H1 (cell line): Measurements from ENCODE around the gene NOP16. TPM values are rescaled to one million over a fixed set of nuclear protein-coding genes. Genes with fewer than 3 reads are reported as not detected.

Experiments used
- CTCF ChIA-PET: fragments of 300-600 bp; sonication (Branson Sonifier 250); formaldehyde crosslinking; loops from one replicate; lab custom pipeline; 2021; ENCODE audit not compliant: partially characterized antibody; lab: Charles Lee
- POLR2A ChIA-PET: fragments of 300-600 bp; sonication (Branson Sonifier 250); formaldehyde crosslinking; loops from one replicate; lab custom pipeline; 2021; ENCODE audit warnings: inconsistent platforms; ENCODE audit not compliant: partially characterized antibody; lab: Charles Lee
- DNase-seq, 2 experiments: peaks; one replicate each; pipeline versions ENCODE4 v3.0.0 to v3.0.0-alpha.2; 2010 to 2022; ENCODE audit warnings: low spot score in 2 of 2, low read depth in 1 of 2, mixed read lengths in 1 of 2
- FAIRE-seq: peaks from 2 replicates; lab custom pipeline; 2011; peaks lifted over from hg19 to GRCh38; lab: Jason Lieb, UNC
- H2AFZ ChIP-seq: 2 replicates; pipeline ENCODE4 v1.8.1; 2012; ENCODE audit warnings: low read length, inconsistent platforms
- H2AK5ac ChIP-seq: 2 replicates; pipeline ENCODE4 v1.6.1; 2013; ENCODE audit warnings: low read depth, low read length
- H2BK120ac ChIP-seq: replicated peaks from 2 replicates; pipeline ENCODE3; 2013; ENCODE audit warnings: low read depth, low read length, inconsistent platforms
- H2BK12ac ChIP-seq: 2 replicates; pipeline ENCODE4 v1.6.1; 2013; ENCODE audit warnings: low read depth, low read length
- H2BK15ac ChIP-seq: 2 replicates; pipeline ENCODE4 v1.6.1; 2013; ENCODE audit warnings: low read length
- H2BK20ac ChIP-seq: 2 replicates; pipeline ENCODE4 v1.6.1; 2013; ENCODE audit warnings: low read length
- H2BK5ac ChIP-seq: 2 replicates; pipeline ENCODE4 v1.6.1; 2013; ENCODE audit warnings: low read depth, low read length
- H3K14ac ChIP-seq: 2 replicates; pipeline ENCODE4 v1.6.1; 2013; ENCODE audit warnings: inconsistent platforms; ENCODE audit not compliant: insufficient read length
- H3K18ac ChIP-seq: 2 replicates; pipeline ENCODE4 v1.6.1; 2013; ENCODE audit warnings: low read length; ENCODE audit errors: extremely low read depth
- H3K23ac ChIP-seq: 2 replicates; pipeline ENCODE4 v1.6.1; 2013; ENCODE audit warnings: inconsistent platforms; ENCODE audit not compliant: insufficient read length
- H3K23me2 ChIP-seq: 2 replicates; pipeline ENCODE4 v1.6.1; 2013; ENCODE audit warnings: low read depth, low read length
- H3K27ac ChIP-seq: 2 replicates; pipeline ENCODE4 v1.6.1; 2011; ENCODE audit warnings: low read depth, low read length, inconsistent platforms
- H3K27me3 ChIP-seq, 4 experiments: replicated peaks in 1 of 4; 1 replicate in 1 of 4; 2 replicates in 3 of 4; pipeline versions ENCODE4 v1.6.1 to v1.8.1; 2011 to 2013; ENCODE audit warnings: low read length in 3 of 4, mild to moderate bottlenecking in 3 of 4, inconsistent platforms in 2 of 4, mixed read lengths in 2 of 4, moderate library complexity in 1 of 4; ENCODE audit not compliant: control insufficient read depth in 3 of 4, insufficient read depth in 3 of 4; ENCODE audit errors: extremely low read depth in 1 of 4
- H3K36me3 ChIP-seq, 4 experiments: 2 replicates each; pipeline versions ENCODE4 v1.6.1 to v1.8.1; 2011 to 2013; ENCODE audit warnings: mild to moderate bottlenecking in 4 of 4, low read length in 3 of 4, moderate library complexity in 2 of 4, control low read depth in 1 of 4, inconsistent platforms in 1 of 4; ENCODE audit not compliant: insufficient read depth in 4 of 4, control insufficient read depth in 2 of 4
- H3K4ac ChIP-seq: replicated peaks from 2 replicates; pipeline ENCODE3; 2013; ENCODE audit warnings: low read length, low read depth, mixed read lengths, inconsistent platforms; ENCODE audit not compliant: insufficient read length
- H3K4me1 ChIP-seq, 4 experiments: replicated peaks in 1 of 4; 1 replicate in 1 of 4; 2 replicates in 3 of 4; pipeline versions ENCODE4 v1.6.1 to v1.8.1; 2011 to 2013; ENCODE audit warnings: low read length in 3 of 4, inconsistent platforms in 2 of 4, mixed read lengths in 1 of 4; ENCODE audit not compliant: insufficient read depth in 4 of 4, control insufficient read depth in 3 of 4
- H3K4me2 ChIP-seq, 2 experiments: 2 replicates each; pipeline versions ENCODE4 v1.6.1 to v1.8.1; 2011 to 2013; ENCODE audit warnings: low read depth in 2 of 2, low read length in 2 of 2, control low read depth in 1 of 2, inconsistent platforms in 1 of 2, mild to moderate bottlenecking in 1 of 2; ENCODE audit not compliant: insufficient read depth in 1 of 2
- H3K4me3 ChIP-seq, 4 experiments: fragments of 200-600, 300-600 bp in 1 of 4; sonication (generic), shearing (Covaris generic), sonication (Bioruptor Twin) in 1 of 4; 2 replicates each; pipeline versions ENCODE4 v1.5.1 to v1.8.1; 2011 to 2016; ENCODE audit warnings: low read length in 4 of 4, low read depth in 3 of 4, control low read depth in 2 of 4, inconsistent platforms in 2 of 4, mild to moderate bottlenecking in 2 of 4, mixed read lengths in 1 of 4, moderate library complexity in 1 of 4; ENCODE audit not compliant: insufficient read depth in 2 of 4; ENCODE audit errors: extremely low read depth in 1 of 4
- H3K56ac ChIP-seq: replicated peaks from 2 replicates; pipeline ENCODE3; 2013; ENCODE audit warnings: low read depth, mild to moderate bottlenecking, mixed read lengths, low read length, inconsistent platforms; ENCODE audit not compliant: insufficient read length
- H3K79me1 ChIP-seq: 2 replicates; pipeline ENCODE4 v1.6.1; 2013; ENCODE audit warnings: low read depth, low read length, control low read depth
- H3K79me2 ChIP-seq, 2 experiments: 2 replicates each; pipeline versions ENCODE4 v1.6.1 to v1.8.1; 2012 to 2013; ENCODE audit warnings: low read length in 2 of 2, mild to moderate bottlenecking in 2 of 2, inconsistent platforms in 1 of 2; ENCODE audit not compliant: insufficient read depth in 2 of 2, control insufficient read depth in 1 of 2
- H3K9ac ChIP-seq, 4 experiments: replicated peaks in 1 of 4; 1 replicate in 1 of 4; 2 replicates in 3 of 4; pipeline versions ENCODE4 v1.6.1 to v1.8.1; 2011 to 2013; ENCODE audit warnings: low read depth in 3 of 4, low read length in 3 of 4, control low read depth in 2 of 4, mild to moderate bottlenecking in 2 of 4, moderate library complexity in 2 of 4, inconsistent platforms in 1 of 4; ENCODE audit errors: extremely low read depth in 1 of 4
- H3K9me3 ChIP-seq, 2 experiments: 2 replicates each; pipeline versions ENCODE4 v1.6.1 to v1.8.1; 2012 to 2013; ENCODE audit warnings: mild to moderate bottlenecking in 2 of 2, moderate library complexity in 2 of 2, control low read depth in 1 of 2, inconsistent platforms in 1 of 2, low read depth in 1 of 2, low read length in 1 of 2, mixed read lengths in 1 of 2; ENCODE audit not compliant: insufficient read depth in 2 of 2
- H4K20me1 ChIP-seq, 2 experiments: replicated peaks in 1 of 2; 2 replicates each; pipeline versions ENCODE3 to v1.8.1; 2011 to 2013; ENCODE audit warnings: inconsistent platforms in 2 of 2, low read length in 2 of 2, mild to moderate bottlenecking in 1 of 2; ENCODE audit not compliant: insufficient read depth in 2 of 2, control insufficient read depth in 1 of 2
- H4K5ac ChIP-seq: 2 replicates; pipeline ENCODE4 v1.6.1; 2013; ENCODE audit warnings: low read length, low read depth, mixed read lengths, inconsistent platforms; ENCODE audit not compliant: insufficient read length
- H4K8ac ChIP-seq: 2 replicates; pipeline ENCODE4 v1.8.0; 2013; ENCODE audit warnings: mild to moderate bottlenecking, moderate library complexity, low read length, inconsistent platforms; ENCODE audit not compliant: insufficient read depth; ENCODE audit errors: extremely low read depth
- H4K91ac ChIP-seq: replicated peaks from 2 replicates; pipeline ENCODE3; 2013; ENCODE audit warnings: low read length, mixed read lengths, inconsistent platforms; ENCODE audit not compliant: insufficient read length
- BRCA1 ChIP-seq: IDR thresholded peaks from 2 replicates; pipeline ENCODE4 v1.6.1; 2012; ENCODE audit warnings: low read depth, low read length, improper control_type of control experiment
- CBX5 ChIP-seq: fragments of 300-800, 300-1000 bp; sonication (generic); IDR thresholded peaks from 2 replicates; pipeline ENCODE4 v1.7.1; 2016; ENCODE audit warnings: antibody characterized with exemption, low read length, low read depth
- CBX8 ChIP-seq: fragments of 300-800, 300-1000 bp; sonication (generic); IDR thresholded peaks from 2 replicates; pipeline ENCODE4 v1.7.1; 2016; ENCODE audit warnings: low read depth, low read length, borderline replicate concordance
- CHD1 ChIP-seq: IDR thresholded peaks from 2 replicates; pipeline ENCODE4 v1.6.1; 2012; ENCODE audit warnings: low read depth, low read length, improper control_type of control experiment
- CTBP2 ChIP-seq: IDR thresholded peaks from 2 replicates; pipeline ENCODE4 v1.7.0; 2011; ENCODE audit warnings: borderline replicate concordance, mild to moderate bottlenecking, moderate library complexity, mixed read lengths, low read length; ENCODE audit not compliant: insufficient read depth, insufficient read length
- EZH2 ChIP-seq: fragments of 200-600 bp; sonication (generic); IDR thresholded peaks from 2 replicates; pipeline ENCODE4 v1.7.1; 2012; ENCODE audit warnings: low read depth, mild to moderate bottlenecking, moderate library complexity, low read length, inconsistent platforms; ENCODE audit not compliant: severe bottlenecking
- KDM4A ChIP-seq: IDR thresholded peaks from one replicate; pipeline ENCODE4 v1.7.1; 2012; ENCODE audit warnings: low read depth, mild to moderate bottlenecking, moderate library complexity, low read length, inconsistent platforms; ENCODE audit not compliant: severe bottlenecking
- PHF8 ChIP-seq: fragments of 200-600 bp; sonication (generic); conservative IDR thresholded peaks from 2 replicates; pipeline ENCODE4 v1.7.1; 2012; ENCODE audit warnings: low read depth, mild to moderate bottlenecking, inconsistent platforms, low read length, moderate library complexity
- SIX5 ChIP-seq: IDR thresholded peaks from 2 replicates; pipeline ENCODE4 v1.6.1; 2011; ENCODE audit warnings: mild to moderate bottlenecking, low read depth, low read length
- TAF1 ChIP-seq: IDR thresholded peaks from 2 replicates; pipeline ENCODE4 v1.6.1; 2011; ENCODE audit warnings: mild to moderate bottlenecking, low read depth, low read length
- TCF12 ChIP-seq: IDR thresholded peaks from 2 replicates; pipeline ENCODE4 v1.6.1; 2011; ENCODE audit warnings: low read depth, mild to moderate bottlenecking, low read length
- WGBS, 2 experiments: shearing (Covaris generic) in 1 of 2; methylation state at CpG; one replicate each; pipeline versions ENCODE4 v1.1.6 to v1.1.7; 2013 to 2015; ENCODE audit warnings: low lambda C conversion rate in 2 of 2, mixed read lengths in 2 of 2, inconsistent platforms in 1 of 2, low coverage in 1 of 2, missing lambda C conversion rate in 1 of 2; ENCODE audit not compliant: insufficient replicate concordance in 2 of 2, insufficient coverage in 1 of 2, insufficient read length in 1 of 2; ENCODE audit errors: extremely low coverage in 1 of 2, missing lambda C conversion rate in 1 of 2; 5-methylcytosine and 5-hydroxymethylcytosine counted together
- polyA plus RNA-seq, 7 experiments: library from polyadenylated mRNA; depleted of rRNA in 3 of 7; stranded (reverse) in 5 of 7; unstranded in 2 of 7; fragments of >200 nt in 5 of 7; fragments of 200-250 nt in 2 of 7; gene quantifications; 1 replicate in 5 of 7; 2 replicates in 1 of 7; 4 replicates in 1 of 7; pipeline versions ENCODE4 v1.2.1 to v1.2.3, GENCODE V29; 2011 to 2013; ENCODE audit warnings: missing spikeins in 2 of 7, mixed read lengths in 2 of 7
- total RNA-seq: library from RNA; stranded (reverse); fragmentation: NEBNext Ultra II Directional; extraction: Animal tissue kit (Norgen Biotek cat#: 25700); gene quantifications from 2 replicates; pipeline ENCODE4 v1.2.1, GENCODE V29; 2021
- TF ChIP-seq, protein P1 (sequence below): IDR thresholded peaks from 2 replicates; pipeline ENCODE4 v1.6.1; 2012; ENCODE audit warnings: inconsistent platforms
- TF ChIP-seq, protein P2 (sequence below): IDR thresholded peaks from 2 replicates; pipeline ENCODE4 v1.6.1; 2011; ENCODE audit warnings: low read length, improper control_type of control experiment

NOP16 gene
- total and polyA plus RNA-seq, 2 of the 8 experiments (the other 6 are each of a cell fraction or from before 2014, with no cell fraction given): 46.9 to 65.2 TPM

DNA sequence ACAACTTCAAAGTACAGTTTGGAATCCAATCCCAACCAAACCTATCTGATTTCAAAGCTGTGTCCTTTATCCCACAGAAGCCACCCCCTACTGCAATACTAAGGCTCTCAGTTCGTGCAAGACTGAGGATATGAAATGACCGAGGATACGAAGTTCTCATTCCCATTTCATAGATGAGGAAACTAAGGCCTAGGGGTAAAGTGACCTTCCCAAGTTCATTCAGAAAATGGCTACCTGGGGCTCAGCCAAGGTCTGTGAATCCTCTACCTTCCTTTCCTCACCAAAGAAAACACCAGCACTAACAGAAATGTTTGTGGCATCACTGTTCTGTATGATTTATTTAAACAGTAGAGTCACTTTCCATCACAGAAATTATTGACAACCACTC, 32.2 kb downstream of the NOP16 start:
- Histone ChIP-seq H4K5ac (no peak overlapping the region), H2BK120ac (no peak overlapping the region), H2BK20ac (no peak overlapping the region), H3K56ac (no peak overlapping the region), H3K36me3 (peaks cover 14 to 68% (median 28%) of the 10 kb centered on the region in 4 experiments), H3K23me2 (no peaks in the 10 kb centered on the region; the same call in 1 of the 2 replicates), H3K9me3 (no peaks in the 10 kb centered on the region), H3K79me2 (peaks cover 9 to 75% of the 10 kb centered on the region in 2 experiments), H4K91ac (no peak overlapping the region), H4K20me1 (peaks cover 11 to 34% of the 10 kb centered on the region in 2 experiments), H3K4me1 (no peaks in the 10 kb centered on the region; a peak in 1 of 7 replicates), H3K23ac (no peak overlapping the region), H3K9ac (no peak overlapping the region), H2BK5ac (no peak overlapping the region), H3K18ac (no peak overlapping the region), H3K4me3 (no peak overlapping the region), H3K79me1 (peaks cover 22% of the 10 kb centered on the region), H2BK12ac (no peak overlapping the region), H2AK5ac (no peak overlapping the region), H2BK15ac (no peak overlapping the region), H3K14ac (no peak overlapping the region), H4K8ac (no peak overlapping the region), H3K27me3 (no peaks in the 10 kb centered on the region), H3K27ac (no peak overlapping the region; the same call in 1 of the 2 replicates), H3K4ac (no peak overlapping the region), H3K4me2 (no peak overlapping the region), H2AFZ (no peak overlapping the region)
- ChIA-PET POLR2A (interaction anchor here (0.9 kb wide), 1 partner anchor 10 kb away, joined by 3 read pairs; no protein-coding TSS in a partner anchor), CTCF (interaction anchor here (0.6 to 1.4 kb wide), 6 partner anchors 10 to 53 kb away, joined by 3 to 4 read pairs (median 4); no protein-coding TSS in a partner anchor)
- 92% methylated on average over 3 of the region's 3 CpGs; no CpG with 5 or more reads in 1 of the 2 experiments for WGBS, 2 experiments
- FAIRE-seq: no peak
- no peak for DNase-seq
- TF ChIP-seq CBX8 (no peak), CHD1 (no peak), CBX5 (no peak), CTBP2 (no peak), SIX5 (no peak), TCF12 (no peak), EZH2 (no peak), BRCA1 (no peak), PHF8 (no peak), KDM4A (no peak), TAF1 (no peak)
- TF ChIP-seq, protein P1, sequence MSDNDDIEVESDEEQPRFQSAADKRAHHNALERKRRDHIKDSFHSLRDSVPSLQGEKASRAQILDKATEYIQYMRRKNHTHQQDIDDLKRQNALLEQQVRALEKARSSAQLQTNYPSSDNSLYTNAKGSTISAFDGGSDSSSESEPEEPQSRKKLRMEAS: no peak
- TF ChIP-seq, protein P2, sequence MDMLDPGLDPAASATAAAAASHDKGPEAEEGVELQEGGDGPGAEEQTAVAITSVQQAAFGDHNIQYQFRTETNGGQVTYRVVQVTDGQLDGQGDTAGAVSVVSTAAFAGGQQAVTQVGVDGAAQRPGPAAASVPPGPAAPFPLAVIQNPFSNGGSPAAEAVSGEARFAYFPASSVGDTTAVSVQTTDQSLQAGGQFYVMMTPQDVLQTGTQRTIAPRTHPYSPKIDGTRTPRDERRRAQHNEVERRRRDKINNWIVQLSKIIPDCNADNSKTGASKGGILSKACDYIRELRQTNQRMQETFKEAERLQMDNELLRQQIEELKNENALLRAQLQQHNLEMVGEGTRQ: no peak
